ENCODE results near the gene GABRR1. TPM values are rescaled to one million over a fixed set of nuclear protein-coding genes. Genes with fewer than 3 reads are reported as not detected.

The GABRR1 gene
- total RNA-seq, 6 experiments from 2014 or later: not detected

DNA sequence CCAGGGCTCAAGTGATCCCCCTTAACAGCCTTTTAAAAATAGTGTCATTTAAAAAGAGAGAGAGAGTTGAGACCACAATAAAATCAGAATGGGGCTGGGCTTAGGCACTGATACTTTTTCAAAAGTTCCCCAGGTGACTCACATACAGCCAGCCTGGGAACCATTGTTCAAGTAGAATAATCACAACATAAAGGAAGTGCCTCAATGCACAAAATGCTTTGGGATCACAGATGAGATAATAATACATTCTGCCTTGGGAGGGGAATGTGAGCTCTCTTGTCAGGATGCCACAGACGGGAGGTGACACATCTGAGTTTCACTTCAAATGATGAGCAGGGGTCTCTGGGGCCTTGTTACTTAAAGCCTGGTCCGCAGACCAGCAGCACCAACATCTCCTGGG is 34.0 kb upstream of the GABRR1 start:
- DNase-seq: no peak
- Mint-ChIP-seq H3K4me3 (no peak overlapping the region), H3K27me3 (ENCODE audit: insufficient read depth) (peaks cover 13% of the 10 kb centered on the region), H3K36me3 (ENCODE audit: low read depth) (no peaks in the 10 kb centered on the region), H3K27ac (no peak overlapping the region), H3K4me1 (ENCODE audit: low read depth) (no peaks in the 10 kb centered on the region), H3K9me3 (no peaks in the 10 kb centered on the region)
- TF ChIP-seq, protein P1, sequence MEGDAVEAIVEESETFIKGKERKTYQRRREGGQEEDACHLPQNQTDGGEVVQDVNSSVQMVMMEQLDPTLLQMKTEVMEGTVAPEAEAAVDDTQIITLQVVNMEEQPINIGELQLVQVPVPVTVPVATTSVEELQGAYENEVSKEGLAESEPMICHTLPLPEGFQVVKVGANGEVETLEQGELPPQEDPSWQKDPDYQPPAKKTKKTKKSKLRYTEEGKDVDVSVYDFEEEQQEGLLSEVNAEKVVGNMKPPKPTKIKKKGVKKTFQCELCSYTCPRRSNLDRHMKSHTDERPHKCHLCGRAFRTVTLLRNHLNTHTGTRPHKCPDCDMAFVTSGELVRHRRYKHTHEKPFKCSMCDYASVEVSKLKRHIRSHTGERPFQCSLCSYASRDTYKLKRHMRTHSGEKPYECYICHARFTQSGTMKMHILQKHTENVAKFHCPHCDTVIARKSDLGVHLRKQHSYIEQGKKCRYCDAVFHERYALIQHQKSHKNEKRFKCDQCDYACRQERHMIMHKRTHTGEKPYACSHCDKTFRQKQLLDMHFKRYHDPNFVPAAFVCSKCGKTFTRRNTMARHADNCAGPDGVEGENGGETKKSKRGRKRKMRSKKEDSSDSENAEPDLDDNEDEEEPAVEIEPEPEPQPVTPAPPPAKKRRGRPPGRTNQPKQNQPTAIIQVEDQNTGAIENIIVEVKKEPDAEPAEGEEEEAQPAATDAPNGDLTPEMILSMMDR (IDR thresholded peaks at IDR 0.05): no peak

DNA sequence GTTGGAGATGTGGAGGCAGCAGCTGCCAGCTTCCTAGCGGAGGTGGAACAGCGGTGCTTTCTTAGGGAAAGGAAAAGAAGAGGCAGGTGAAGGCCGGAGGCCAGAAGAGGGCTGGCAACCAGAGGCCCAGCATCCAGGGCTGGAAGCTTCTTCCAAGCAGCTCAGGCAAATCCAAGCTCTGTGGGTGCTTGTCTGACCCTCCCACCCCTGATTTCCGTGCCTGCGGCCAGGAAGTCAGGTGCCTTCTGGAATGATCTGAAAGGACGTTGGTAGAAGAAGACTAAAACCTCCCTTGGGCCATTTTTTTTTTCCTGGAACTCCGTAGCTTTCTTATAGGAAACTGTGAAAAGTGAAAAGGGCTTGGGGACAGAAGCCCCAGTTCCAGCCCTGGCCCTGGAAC is 33.1 kb upstream of the GABRR1 start:
- no peaks in the 10 kb centered on the region for H3K36me3 Mint-ChIP-seq (ENCODE audit: low read depth)
- peaks cover 17% of the 10 kb centered on the region for H3K27me3 Mint-ChIP-seq (ENCODE audit: insufficient read depth)
- TF ChIP-seq, protein P1 (IDR thresholded peaks at IDR 0.05): no peak
- no peaks in the 10 kb centered on the region for H3K9me3 Mint-ChIP-seq
- no peak for DNase-seq
- H3K27ac Mint-ChIP-seq: no peak overlapping the region
- H3K4me3 Mint-ChIP-seq: no peak overlapping the region
- H3K4me1 Mint-ChIP-seq (ENCODE audit: low read depth): no peaks in the 10 kb centered on the region

DNA sequence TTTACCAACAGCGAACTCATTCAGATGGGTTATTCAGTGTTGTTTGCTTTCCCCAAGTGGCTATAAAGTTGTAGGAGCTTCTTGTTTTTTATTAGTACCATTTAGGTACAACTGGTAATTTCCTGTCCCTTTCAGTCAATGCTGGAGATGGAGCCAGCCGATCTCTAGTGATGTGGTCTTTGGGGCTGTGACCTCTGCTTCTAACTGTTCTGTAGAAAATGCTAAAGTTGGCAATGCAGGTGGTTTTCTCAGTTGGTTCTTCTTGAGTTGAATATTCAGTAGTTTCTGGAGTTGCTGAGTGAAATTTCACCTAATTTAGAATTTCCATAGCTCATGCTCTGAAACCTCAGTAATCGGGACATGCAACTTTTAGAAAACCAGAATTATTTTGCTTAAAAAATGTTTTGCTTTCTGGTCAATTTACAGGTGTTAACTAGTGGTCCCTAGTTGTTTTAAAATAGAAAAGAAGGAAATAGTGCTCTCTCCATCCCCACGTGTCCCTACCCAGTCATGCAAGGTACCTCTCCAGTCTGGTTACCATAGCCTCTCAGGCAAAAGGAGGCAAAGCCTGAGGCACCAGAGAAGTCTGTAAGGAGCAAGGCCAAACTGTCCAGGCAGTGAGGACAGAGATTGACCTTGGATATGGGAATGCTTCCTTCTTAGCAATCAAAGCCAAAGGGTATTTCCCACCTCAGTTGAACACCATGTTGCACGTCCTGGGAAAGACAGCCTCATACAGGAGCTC is 27.3 kb upstream of the GABRR1 start:
- H3K4me1 Mint-ChIP-seq (ENCODE audit: low read depth): peaks cover 7% of the 10 kb centered on the region
- H3K36me3 Mint-ChIP-seq (ENCODE audit: low read depth): no peaks in the 10 kb centered on the region
- no peaks in the 10 kb centered on the region for H3K9me3 Mint-ChIP-seq
- H3K27ac Mint-ChIP-seq: no peak overlapping the region
- no peak for DNase-seq
- peaks cover 30% of the 10 kb centered on the region for H3K27me3 Mint-ChIP-seq (ENCODE audit: insufficient read depth)
- no peak overlapping the region for H3K4me3 Mint-ChIP-seq
- TF ChIP-seq, protein P1 (IDR thresholded peaks at IDR 0.05): no peak

DNA sequence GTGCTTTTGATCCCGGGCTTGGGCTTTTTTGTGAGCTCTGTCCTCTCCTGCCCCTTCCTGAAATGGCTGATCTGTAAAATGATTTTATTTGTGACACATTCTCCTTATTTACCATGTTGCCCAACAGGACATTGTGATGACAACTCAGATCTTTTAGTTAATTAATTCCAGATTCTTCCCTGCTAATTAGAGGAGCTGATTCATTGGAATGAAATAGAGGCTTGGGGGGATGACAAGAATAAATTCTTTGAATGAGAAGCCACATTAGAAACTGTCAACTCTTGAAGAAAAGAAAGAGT is 26.1 kb upstream of the GABRR1 start:
- TF ChIP-seq, protein P1 (IDR thresholded peaks at IDR 0.05): no peak
- H3K4me3 Mint-ChIP-seq: no peak overlapping the region
- H3K4me1 Mint-ChIP-seq (ENCODE audit: low read depth): peaks cover 7% of the 10 kb centered on the region
- no peaks in the 10 kb centered on the region for H3K9me3 Mint-ChIP-seq
- peaks cover 25% of the 10 kb centered on the region for H3K27me3 Mint-ChIP-seq (ENCODE audit: insufficient read depth)
- no peak for DNase-seq
- no peaks in the 10 kb centered on the region for H3K36me3 Mint-ChIP-seq (ENCODE audit: low read depth)
- H3K27ac Mint-ChIP-seq: no peak overlapping the region

DNA sequence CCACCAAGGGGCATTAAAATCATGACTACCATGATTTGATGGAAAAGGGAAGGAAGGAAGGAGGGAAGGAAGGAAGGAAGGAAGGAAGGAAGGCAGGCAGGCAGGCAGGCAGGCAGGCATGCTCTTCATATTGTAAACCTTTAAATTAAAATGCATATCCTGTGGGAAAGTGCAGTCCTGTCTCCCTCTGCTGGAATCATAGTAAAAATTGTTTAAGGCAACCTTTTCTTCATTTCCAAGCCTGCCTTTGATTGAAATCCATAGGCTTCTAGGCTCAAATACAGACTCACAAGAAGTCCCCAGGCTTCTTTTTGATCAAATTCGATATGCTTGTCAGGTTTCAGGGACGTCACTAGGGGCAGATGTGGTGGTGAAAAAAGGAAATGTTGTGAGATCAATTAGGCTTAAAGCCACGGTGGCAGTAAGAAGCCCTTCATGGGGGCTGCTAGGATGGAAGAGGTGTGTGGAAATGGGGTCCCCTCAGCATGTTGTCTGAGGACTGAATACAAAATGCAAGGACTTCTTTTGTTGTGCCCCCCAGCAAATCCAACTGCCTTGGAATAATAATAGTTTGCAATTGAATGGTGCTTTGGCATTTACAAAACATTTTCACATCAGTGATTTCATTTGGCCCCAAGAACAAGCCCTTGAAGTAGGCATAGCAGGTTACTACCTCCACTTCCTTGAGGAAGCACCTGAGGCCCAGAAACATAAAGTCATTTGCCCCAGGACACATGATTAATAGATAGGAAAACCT is 25.6 kb upstream of the GABRR1 start:
- Mint-ChIP-seq H3K4me3 (no peak overlapping the region), H3K27ac (no peak overlapping the region), H3K36me3 (ENCODE audit: low read depth) (no peaks in the 10 kb centered on the region), H3K4me1 (ENCODE audit: low read depth) (peaks cover 7% of the 10 kb centered on the region), H3K9me3 (no peaks in the 10 kb centered on the region), H3K27me3 (ENCODE audit: insufficient read depth) (peaks cover 26% of the 10 kb centered on the region)
- TF ChIP-seq, protein P1 (IDR thresholded peaks at IDR 0.05): peak; percentile 71
- peak; percentile 50 for DNase-seq

All from HFFc6 (cell line).